HUES48 (cell line): ENCODE results near the gene KRT81.
"Not testable (repeated sequence)": the region's sequence is repeated elsewhere in the genome, so short reads cannot be mapped to it uniquely, and the experiment has no call there.

Experiments used
- H3K27ac ChIP-seq: one replicate; pipeline ENCODE4 v1.7.0; 2013; ENCODE audit warnings: low read depth, low read length, inconsistent platforms
- H3K27me3 ChIP-seq: 2 replicates; pipeline ENCODE4 v1.6.1; 2013; ENCODE audit warnings: mild to moderate bottlenecking, low read length; ENCODE audit not compliant: control insufficient read depth, insufficient read depth
- H3K36me3 ChIP-seq: 2 replicates; pipeline ENCODE4 v1.6.1; 2013; ENCODE audit warnings: low read length; ENCODE audit not compliant: control insufficient read depth, insufficient read depth
- H3K4me1 ChIP-seq: 2 replicates; pipeline ENCODE4 v1.6.1; 2013; ENCODE audit warnings: mild to moderate bottlenecking, low read length; ENCODE audit not compliant: control insufficient read depth, insufficient read depth
- H3K4me3 ChIP-seq: 2 replicates; pipeline ENCODE4 v1.5.1; 2013; ENCODE audit warnings: mild to moderate bottlenecking, low read depth, low read length
- H3K9ac ChIP-seq: 2 replicates; pipeline ENCODE4 v1.6.1; 2013; ENCODE audit warnings: mild to moderate bottlenecking, low read depth, low read length, moderate library complexity
- H3K9me3 ChIP-seq: 2 replicates; pipeline ENCODE4 v1.6.1; 2013; ENCODE audit warnings: low read length; ENCODE audit not compliant: control insufficient read depth, insufficient read depth

KRT81 gene

GRCh38 chr12:52294803-52295202, 3.5 kb upstream of the KRT81 start:
- H3K9ac ChIP-seq, result no peak overlapping the region
- no peaks in the 10 kb centered on the region for H3K4me1 ChIP-seq
- peaks cover 6% of the 10 kb centered on the region for H3K27me3 ChIP-seq
- H3K27ac ChIP-seq, result no peak overlapping the region
- no peaks in the 10 kb centered on the region for H3K9me3 ChIP-seq
- no peak overlapping the region for H3K4me3 ChIP-seq
- H3K36me3 ChIP-seq, result no peaks in the 10 kb centered on the region

GRCh38 chr12:52293926-52294325, 2.6 kb upstream of the KRT81 start:
- Histone ChIP-seq H3K4me3 (no peak overlapping the region), H3K9me3 (no peaks in the 10 kb centered on the region), H3K27me3 (peaks cover 6% of the 10 kb centered on the region), H3K9ac (no peak overlapping the region), H3K4me1 (no peaks in the 10 kb centered on the region), H3K27ac (no peak overlapping the region), H3K36me3 (no peaks in the 10 kb centered on the region)

DNA sequence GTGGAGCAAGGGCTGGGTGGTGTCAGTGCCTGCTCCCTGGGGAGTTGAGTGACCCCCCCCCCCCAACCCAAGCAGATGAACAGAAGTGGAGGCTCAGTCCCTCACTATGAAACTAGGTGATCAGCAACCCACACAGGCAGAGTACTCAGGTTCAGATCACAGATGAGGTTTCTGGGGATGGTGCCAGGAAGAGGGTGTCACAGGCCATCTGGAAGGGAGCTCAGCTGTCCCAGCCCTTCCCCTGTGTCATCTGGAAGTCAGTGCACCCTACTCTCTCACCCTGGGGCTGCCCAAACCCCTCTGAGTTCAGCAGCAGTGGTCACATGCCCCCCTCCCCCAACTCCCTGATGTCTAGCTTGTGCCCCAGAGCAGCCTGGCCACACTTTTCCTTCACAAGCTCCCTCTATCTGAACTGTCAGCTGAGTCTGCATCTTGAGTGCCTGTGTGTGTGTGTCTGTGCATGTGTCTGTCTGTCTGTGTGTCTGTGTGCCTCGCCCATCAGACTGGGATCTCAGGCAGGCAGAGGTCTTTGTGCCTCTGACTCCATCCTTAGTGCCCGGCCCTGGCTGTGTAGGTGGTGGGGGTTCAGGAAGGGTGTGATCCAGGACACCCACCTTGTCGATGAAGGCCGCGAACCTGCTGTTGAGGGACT, 725 bp downstream of the KRT81 start:
- H3K27me3 ChIP-seq, result not testable (repeated sequence)

GRCh38 chr12:52287816-52288805, 3.2 kb downstream of the KRT81 start:
- H3K4me3 ChIP-seq, H3K9ac ChIP-seq, H3K36me3 ChIP-seq, H3K27me3 ChIP-seq, H3K9me3 ChIP-seq, H3K27ac ChIP-seq, H3K4me1 ChIP-seq: not testable (repeated sequence)

More for the DNA sequence above, 725 bp downstream of the KRT81 start:
- not testable (repeated sequence) for H3K9me3 ChIP-seq, H3K27ac ChIP-seq, H3K36me3 ChIP-seq, H3K9ac ChIP-seq, H3K4me3 ChIP-seq, H3K4me1 ChIP-seq

- H3K4me3 ChIP-seq, H3K27ac ChIP-seq, H3K4me1 ChIP-seq, H3K9ac ChIP-seq, H3K9me3 ChIP-seq, H3K36me3 ChIP-seq, H3K27me3 ChIP-seq: not testable (repeated sequence)
These were observed 4.2 kb downstream of the KRT81 start for GRCh38 chr12:52286857-52287785.

GRCh38 chr12:52285851-52286530, 5.3 kb downstream of the KRT81 start:
- Histone ChIP-seq H3K9ac (no peak overlapping the region), H3K27me3 (no peaks in the 10 kb centered on the region), H3K4me3 (no peak overlapping the region), H3K27ac (no peak overlapping the region), H3K36me3 (no peaks in the 10 kb centered on the region), H3K4me1 (no peaks in the 10 kb centered on the region), H3K9me3 (no peaks in the 10 kb centered on the region)

- Histone ChIP-seq H3K27ac (no peak overlapping the region), H3K9ac (no peak overlapping the region), H3K27me3 (no peaks in the 10 kb centered on the region), H3K36me3 (no peaks in the 10 kb centered on the region), H3K4me1 (no peaks in the 10 kb centered on the region), H3K9me3 (no peaks in the 10 kb centered on the region), H3K4me3 (no peak overlapping the region)
These were observed 6.1 kb downstream of the KRT81 start for GRCh38 chr12:52285172-52285745.

DNA sequence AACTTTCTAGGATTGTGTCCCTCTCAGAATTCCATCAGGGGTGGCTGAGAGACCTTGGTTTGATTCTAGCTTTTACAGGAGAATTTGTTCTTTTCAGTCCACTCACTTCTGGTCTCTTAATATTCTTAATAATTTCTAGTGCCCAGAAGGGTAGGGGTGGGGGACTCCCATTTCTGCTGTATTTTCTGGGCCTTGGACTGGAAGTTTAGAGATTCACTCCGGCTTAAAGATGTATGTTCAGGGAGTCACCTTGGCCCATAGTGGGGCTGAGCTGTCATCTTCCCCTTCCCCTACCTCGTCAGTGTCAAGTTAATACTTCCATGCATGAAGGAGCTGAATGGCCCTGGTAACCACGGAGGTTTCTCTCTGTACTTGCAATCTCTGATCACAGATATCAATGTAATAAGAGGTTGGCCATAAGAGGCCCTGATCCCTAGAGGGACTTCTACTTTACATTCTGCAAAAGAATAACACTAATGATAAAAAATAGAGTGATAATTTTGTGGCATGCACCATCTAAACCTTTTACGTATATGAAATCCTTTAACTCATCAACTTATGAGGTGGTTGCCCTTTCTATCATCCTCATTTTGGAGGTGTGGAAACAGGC, 6.7 kb downstream of the KRT81 start:
- no peaks in the 10 kb centered on the region for H3K36me3 ChIP-seq
- no peak overlapping the region for H3K4me3 ChIP-seq
- no peaks in the 10 kb centered on the region for H3K27me3 ChIP-seq
- no peak overlapping the region for H3K9ac ChIP-seq
- H3K4me1 ChIP-seq, result no peaks in the 10 kb centered on the region
- no peak overlapping the region for H3K27ac ChIP-seq
- H3K9me3 ChIP-seq, result no peaks in the 10 kb centered on the region

GRCh38 chr12:52280796-52281560, 10.4 kb downstream of the KRT81 start:
- Histone ChIP-seq H3K9ac (no peak overlapping the region), H3K27ac (no peak overlapping the region), H3K27me3 (peaks cover 10% of the 10 kb centered on the region), H3K4me3 (no peak overlapping the region), H3K4me1 (peaks cover 3% of the 10 kb centered on the region; the same call in 1 of the 2 replicates), H3K9me3 (no peaks in the 10 kb centered on the region), H3K36me3 (no peaks in the 10 kb centered on the region)
